Cardiac septum (tissue), 1 donor: ENCODE data around the gene NBAS. TPM values are rescaled to one million over a fixed set of nuclear protein-coding genes. Genes with fewer than 3 reads are reported as not detected.
"Not testable (repeated sequence)": the region's sequence is repeated elsewhere in the genome, so short reads cannot be mapped to it uniquely, and the experiment has no call there.

Source experiments
- DNase-seq: peaks from one replicate; pipeline ENCODE4 v3.0.0-alpha.2; 2020; ENCODE audit warnings: low spot score
- intact Hi-C: fragments of 100-400 bp; cut with DNase I; formaldehyde crosslinking; loops from one replicate; pipeline ENCODE4 v1.14.0; 2022
- total RNA-seq: library from RNA; stranded (reverse); fragmentation: NEBNext Ultra II Directional; extraction: Animal tissue kit (Norgen Biotek cat#: 25700); gene quantifications from one replicate; pipeline ENCODE4 v1.2.1, GENCODE V29; 2021
- donor health status: DM: no; HTN: no; CAD: no.

The NBAS gene
- total RNA-seq, 1 donor from 2014 or later, result 38.9 TPM

DNA sequence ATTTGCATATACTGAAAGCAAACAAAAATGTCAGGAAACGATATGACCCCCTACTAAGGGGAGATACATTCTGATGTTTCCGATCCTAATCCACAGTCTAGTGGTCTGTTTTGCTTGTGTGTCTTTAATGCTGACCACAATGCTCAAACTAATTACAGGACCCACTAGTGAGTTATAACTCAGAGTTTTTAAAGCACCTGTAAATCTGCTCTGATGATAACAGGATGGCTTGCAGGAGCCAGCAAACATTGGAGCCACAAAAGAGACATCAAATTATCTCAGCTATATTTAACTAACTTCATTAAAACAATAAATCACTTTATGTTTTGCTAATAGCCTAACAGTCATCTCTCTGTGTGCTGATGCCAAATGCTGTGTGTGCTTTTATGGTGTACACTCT, 300.3 kb downstream of the NBAS start:
- no peak for DNase-seq
- intact Hi-C loops, result no loop called here

DNA sequence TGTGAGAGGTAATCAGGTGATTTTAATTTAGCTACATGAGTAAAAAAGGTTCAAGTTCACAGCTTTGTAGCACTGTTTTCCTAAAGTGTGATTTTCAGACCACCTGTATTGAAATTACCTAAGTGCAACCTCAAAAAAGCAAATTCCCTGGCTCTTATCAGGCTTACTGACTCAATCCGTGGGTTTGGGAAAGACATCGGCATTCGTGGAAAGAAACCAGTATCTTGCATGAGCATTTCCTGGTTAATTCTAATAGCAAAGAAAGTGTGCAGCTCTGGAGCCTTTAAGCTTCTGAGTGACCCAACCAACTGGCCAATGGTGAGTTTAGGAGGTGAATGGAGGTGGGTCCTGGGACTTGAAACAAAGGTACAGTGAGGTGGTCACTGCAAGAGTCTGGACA, 300.9 kb downstream of the NBAS start:
- DNase-seq, result no peak
- intact Hi-C loops, result no loop called here

DNA sequence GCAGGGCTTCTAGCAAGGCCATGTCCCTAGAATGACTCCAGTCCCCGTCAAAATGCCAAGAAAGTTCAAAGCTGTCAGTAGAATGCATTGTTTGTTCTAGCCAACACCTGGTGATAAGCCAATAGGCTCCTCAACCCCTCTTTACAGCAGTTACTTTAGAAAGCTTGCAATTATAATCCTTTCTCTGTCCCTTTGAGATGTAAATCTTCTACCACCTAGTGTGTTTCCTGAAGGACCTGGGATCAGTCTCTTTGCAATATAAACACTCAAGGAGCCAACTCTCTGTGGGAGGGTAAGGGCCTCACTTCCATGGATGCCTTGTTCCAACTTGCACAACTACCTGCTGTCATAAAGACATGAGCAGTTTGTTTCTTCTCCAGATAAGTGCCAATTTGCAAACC, 301.8 kb downstream of the NBAS start:
- DNase-seq, result no peak
- intact Hi-C loops, result no loop called here

DNA sequence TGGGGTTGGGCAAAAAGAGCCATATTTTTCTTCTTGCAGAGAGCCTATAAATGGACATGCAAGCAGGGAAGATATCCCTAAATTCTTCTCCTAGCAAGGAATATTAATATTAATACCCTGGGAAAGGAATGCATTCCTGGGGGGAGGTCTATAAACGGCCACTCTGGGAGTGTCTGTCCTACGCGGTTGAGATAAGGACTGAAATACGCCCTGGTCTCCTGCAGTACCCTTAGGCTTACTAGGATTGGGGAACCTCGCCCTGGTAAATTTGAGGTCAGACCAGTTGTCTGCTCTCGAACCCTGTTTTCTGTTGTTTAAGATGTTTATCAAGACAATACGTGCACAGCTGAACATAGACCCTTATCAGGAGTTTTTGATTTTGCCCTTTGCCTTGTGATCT, 302.7 kb downstream of the NBAS start:
- intact Hi-C loops, DNase-seq: not testable (repeated sequence)

DNA sequence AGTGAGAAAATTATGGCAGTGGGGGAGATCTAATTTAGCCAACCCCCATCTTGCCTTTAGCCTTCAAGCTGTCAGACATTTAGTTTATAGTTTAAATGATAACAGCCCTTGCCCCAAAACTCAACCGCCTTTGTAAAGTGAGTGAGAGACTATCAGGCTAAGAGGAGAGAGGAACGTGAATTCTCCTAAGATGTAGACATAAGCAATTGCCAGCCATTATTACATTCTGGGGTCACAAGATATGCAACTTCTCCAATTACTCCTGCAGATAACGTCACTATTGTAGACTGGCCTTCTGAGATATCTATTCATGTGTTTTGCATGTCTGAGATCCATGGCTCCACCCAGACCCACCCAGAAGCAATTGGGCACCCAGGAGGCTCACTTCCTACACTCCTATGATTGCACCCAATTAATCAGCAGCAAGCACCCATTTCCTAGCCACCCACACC, 307.3 kb downstream of the NBAS start:
- intact Hi-C loops, result no loop called here
- no peak for DNase-seq

DNA sequence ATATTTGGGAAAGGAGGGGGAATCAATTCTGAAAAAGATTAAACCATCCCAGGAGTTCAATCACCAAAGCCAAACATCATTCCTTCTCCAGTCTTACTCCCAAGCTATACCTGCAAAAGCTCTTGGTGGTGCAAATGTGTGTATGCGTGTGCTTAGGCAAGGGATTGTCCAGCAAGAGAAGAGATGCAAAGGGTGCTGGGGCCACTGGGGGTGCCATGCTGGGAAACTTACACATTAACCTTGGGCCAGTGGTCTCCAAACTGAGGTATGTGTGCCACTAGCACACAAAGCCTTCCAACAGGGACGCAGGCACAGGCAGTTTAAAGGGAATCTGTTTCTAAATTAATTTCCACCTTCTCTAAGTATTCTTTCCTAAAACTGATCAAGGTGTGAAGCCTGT, 307.9 kb downstream of the NBAS start:
- intact Hi-C loops, result no loop called here
- no peak for DNase-seq

DNA sequence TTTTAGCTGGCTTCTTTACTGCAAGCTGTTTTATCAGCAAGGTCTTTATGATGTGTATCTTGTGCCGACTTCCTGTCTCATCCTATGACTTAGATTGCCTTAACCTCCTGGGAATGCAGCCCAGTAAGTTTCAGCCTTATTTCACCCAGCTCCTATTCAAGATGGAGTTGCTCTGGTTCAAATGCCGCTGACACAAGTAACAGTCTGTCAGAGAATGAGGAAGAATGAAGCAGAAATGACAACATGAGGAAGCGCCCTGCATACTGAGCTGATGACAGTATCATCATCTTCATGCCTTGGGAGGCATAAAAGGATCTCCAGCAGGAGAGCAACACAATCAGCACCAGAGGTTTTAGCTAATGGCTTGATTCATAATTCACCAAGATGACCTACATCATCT, 309.4 kb downstream of the NBAS start:
- intact Hi-C loops, result no loop called here

DNA sequence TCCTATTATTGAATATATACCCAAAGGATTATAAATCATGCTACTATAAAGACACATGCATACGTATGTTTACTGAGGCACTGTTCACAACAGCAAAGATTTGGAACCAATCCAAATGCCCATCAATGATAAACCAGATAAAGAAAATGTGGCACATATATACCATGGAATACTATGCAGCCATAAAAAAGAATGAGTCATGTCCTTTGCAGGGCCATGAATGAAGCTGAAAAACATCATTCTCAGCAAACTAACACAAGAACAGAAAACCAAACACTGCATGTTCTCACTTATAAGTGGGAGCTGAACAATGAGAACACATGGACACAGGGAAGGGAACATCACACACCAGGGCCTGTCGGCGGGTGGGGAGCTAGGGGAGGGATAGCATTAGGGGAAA, 310.2 kb downstream of the NBAS start:
- intact Hi-C loops, DNase-seq: not testable (repeated sequence)

More for the DNA sequence above, 309.4 kb downstream of the NBAS start:
- no peak for DNase-seq

DNA sequence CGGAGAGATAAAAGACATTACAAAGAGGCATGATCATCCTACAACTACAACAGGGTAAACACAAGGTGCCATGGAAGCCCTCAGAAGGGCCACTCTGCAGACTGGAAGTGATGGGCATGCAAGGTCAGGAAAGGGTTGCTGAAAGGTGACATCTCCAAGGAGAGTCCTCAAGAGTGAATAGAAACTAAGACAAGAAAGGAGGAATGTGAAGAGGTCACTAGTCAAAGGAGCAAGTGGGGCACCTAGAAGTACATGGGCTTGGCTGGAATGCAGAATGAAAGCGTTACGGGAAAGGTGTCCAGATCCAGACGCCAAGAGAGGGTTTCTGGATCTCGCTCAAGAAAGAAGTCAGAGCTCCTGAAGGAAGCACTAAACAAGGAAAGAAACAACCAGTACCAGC, 314.3 kb downstream of the NBAS start:
- no peak for DNase-seq
- intact Hi-C loops, result no loop called here

DNA sequence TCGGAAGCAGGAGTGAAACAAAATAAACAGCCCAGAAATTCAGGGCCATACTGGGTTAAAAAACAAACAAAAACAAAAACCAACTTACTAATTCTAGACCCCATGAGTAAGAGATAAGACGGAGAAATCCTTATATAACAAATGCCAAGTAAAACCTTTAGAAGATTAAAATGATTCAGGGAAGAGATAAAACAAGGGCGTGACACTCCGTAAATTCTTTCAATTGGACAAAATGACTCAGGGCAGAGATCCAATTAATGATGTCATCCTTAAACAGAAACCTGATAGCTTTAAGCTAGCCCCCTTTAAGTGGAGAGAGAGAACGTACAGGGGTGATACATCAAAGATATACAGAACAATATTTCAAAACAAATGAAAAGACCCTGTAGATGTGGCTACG, 317.4 kb downstream of the NBAS start:
- intact Hi-C loops, result no loop called here
- DNase-seq, result no peak

DNA sequence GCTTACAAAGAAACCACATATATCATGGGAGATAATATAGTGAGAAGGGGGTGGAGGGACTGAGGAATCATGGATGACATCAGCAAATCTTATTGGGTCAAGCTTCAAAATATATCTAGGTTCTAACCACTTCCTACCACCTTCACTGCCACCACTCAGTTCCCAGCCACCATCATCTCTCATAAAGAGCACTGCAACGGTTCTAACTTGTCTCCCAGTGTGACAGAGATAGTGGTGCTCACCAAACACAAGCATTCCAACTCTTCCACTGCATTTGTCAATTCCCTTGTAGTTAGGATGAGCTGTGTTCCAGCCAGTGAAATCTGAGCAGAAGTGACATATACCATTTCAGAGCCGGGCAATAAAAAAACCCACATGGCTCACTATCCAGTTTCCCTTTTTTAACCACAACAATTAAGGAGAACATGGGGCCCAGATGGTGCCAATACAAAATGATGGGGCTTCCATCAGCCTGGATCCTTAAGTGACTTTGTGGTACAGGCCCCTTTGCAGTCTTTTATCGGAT, 318.1 kb downstream of the NBAS start:
- DNase-seq, result no peak
- intact Hi-C loops, result no loop called here

DNA sequence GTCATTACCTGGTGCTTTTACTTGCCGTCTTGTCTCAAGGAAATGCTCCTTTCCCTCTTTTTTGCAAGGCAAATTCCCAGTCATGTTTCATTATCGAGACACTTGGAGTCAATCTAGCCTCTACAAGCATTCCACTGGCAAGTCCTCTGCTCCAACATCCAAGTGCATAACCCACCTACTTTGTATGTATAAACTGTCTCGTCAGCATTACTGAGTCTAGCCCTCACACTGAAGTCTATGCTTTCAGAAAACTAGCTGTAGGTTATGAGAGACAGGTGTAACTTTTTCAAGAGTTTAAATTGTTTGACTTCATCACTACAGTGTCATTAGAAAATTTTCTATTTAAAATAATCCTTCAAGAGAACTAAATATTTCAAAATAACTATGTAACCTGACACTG, 319.2 kb downstream of the NBAS start:
- DNase-seq, result no peak
- intact Hi-C loops, result no loop called here

DNA sequence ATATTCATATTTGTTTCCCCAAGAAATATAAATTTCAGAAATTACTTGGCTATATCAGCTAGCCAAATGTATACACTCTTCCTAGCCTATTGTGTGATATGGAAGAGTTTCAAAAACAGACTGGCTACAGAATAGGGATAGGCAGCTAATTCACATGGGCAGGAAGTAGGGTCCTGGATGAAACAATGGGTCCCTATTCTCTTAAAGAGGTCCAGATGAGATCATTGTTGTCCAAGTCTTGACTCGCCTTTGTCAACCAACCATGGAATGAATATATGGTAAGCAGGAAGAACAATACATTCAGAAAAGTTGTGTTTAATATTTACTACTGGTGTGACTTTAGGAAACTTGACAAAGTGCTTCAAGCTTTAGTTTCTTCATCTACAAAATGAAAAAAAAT, 319.9 kb downstream of the NBAS start:
- DNase-seq, result no peak
- intact Hi-C loops, result no loop called here

DNA sequence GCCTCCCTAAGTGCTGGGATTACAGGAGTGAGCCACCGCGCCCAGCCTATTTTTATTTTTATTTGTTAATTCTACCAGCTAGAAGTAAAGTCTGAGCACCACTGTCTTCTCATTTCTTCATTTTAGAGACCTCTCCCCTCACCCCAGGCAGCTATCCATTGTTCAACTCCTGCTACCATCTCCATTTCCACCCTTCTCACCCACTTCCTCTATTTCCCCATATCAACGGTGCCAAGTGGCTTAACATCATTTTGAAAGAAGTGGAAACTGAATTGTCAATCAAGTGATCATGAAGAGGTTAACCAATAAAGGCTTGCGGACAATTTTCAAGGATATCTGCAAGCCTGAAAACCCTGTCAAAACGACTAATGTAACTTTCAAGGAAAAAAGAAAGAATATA, 323.1 kb downstream of the NBAS start:
- no peak for DNase-seq
- intact Hi-C loops, result no loop called here

DNA sequence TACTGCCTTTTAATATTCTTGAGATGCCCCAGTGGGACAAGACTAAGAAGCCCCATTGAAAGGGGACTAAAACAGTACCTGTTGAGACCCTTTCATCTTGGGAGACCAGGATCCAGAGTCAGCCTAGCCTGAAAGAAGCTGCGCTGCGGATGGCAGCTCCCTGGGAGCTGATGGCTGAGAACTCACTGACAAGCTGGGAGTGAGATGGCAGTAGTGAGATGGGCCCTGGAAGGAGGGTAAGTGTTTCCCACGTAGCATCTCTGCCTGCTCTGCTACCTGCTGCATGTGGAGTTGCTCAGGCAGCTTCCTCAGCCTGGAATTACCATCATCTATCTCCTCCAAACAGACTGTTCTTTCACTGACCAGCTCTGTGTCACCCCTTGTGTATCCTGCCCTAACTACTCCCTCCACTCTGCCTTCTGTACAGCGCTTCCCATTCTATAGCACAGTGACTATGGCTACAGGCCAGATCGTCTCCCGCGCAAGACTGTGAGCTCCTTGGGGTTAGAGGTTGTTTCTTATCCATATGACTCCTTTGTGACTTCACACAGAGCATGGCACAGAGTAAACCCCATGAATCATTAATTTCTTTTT, 330.4 kb downstream of the NBAS start:
- DNase-seq, result no peak
- intact Hi-C loops, result no loop called here

DNA sequence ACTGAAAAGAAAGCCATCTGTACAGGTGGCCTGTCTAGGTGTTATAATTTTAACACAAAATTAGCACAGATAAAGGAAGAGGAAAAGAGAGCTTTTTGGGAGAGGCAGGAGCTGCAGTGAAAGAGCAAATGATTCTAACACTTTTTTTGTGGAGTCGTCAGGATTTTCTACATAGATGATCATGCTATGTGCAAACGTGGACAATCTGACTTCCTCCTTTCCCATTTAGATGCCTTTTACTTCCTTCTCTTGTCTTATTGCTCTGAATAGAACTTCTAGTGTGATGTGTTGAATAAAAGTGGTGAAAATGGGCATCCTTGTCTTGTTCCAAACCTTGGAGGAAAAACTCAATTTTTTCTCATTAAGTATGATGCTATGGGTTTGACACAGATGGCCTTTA, 334.5 kb downstream of the NBAS start:
- intact Hi-C loops, result no loop called here

DNA sequence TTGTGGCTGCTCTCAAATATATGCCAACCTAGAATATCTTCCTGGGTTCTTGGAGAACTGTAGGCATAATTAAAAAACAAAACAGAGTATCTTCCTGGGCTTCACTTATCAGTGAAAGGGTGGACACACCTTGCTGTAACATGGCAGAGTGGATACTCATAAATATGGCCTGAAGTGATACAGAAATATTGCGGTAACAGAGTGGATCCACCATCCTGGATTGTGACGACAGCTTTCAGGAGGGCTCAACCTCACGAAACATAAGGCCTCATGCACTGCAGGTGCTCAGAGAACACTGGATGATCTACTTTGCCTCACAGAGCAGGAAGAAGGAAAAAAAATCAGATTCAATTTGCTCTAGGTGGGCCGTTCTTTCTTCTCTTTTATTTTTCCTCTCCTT, 336.0 kb downstream of the NBAS start:
- intact Hi-C loops, result no loop called here
- DNase-seq, result no peak

More for the DNA sequence above, 334.5 kb downstream of the NBAS start:
- DNase-seq, result no peak

DNA sequence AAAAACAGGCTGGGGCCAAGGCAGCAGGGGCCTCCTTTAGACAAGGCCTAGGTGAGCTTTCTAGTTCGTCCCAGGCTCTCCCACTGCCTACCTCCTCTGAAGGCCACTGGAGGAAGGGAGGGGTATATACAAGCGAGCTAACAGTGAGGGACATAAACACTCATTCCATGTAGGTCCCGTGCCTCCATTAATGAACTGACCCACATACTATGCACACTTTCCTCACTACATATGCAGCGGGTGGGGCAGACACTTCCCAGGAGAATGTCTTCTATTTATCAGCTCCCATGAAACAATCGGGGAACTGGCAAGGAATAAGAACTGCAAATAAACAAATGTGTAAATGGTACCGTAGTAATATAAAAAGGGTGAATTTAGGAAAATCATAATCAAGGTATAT, 336.5 kb downstream of the NBAS start:
- no peak for DNase-seq
- intact Hi-C loops, result no loop called here

DNA sequence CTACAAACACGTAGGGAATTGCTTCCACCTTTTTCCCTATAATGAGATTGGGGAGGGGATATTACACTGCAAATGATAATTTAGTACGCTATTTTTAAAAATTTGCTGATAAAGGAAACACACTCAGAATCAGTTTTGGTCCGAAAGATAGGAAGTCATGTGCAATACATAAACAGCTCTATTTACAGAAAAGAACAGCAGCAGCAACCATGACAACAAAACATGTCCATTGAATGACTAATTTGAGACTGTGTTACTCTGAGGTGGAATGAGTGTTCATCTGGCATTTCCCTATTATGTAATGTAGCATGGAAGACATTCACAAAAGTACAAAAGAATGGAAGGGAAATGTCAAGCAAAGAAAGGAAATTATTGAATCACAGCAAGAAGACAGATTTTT, 337.2 kb downstream of the NBAS start:
- no peak for DNase-seq
- intact Hi-C loops, result no loop called here

DNA sequence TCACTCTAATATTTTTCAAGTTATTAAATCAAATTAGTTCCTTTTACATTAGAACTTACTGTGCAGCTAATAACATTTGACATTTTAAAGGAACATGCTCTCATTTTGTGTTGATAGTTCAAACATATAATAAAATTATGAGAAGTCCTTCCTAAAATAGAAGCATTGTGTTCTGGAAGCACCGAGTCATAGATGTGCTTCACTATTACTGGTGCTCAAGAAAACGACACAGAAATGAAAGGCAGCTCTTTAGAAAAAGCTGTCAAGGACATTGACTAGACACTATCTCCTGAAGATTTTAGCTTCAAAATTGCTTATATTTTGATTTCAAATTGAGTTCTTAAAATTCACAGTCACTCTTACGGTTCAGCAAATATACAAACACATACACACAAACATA, 338.3 kb downstream of the NBAS start:
- intact Hi-C loops, result no loop called here

DNA sequence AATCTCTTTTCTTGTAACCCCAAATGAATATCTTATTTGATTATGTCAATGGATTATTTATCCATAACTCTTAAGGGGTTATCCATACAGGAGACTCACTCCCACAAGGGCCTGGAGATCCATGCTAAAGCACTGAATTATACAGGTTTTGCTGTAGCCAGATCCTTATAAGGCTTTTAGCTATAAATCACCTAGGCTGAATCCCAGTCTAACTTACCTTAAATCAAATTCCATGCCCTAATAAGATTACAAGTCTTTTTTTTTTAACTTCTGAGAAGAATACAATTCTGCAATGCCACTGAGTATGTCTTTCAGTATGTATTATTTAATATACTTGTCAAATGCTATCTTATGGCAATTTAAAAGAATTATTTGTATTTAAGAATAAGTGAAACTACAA, 340.5 kb downstream of the NBAS start:
- intact Hi-C loops, result no loop called here

More for the DNA sequence above, 338.3 kb downstream of the NBAS start:
- DNase-seq, result no peak

More for the DNA sequence above, 340.5 kb downstream of the NBAS start:
- no peak for DNase-seq
